Measurements from ENCODE around the gene ZBTB34. TPM values are rescaled to one million over a fixed set of nuclear protein-coding genes. Genes with fewer than 3 reads are reported as not detected.

ZBTB34 gene
- total RNA-seq, 1 donor from 2014 or later, result 4.5 TPM

DNA sequence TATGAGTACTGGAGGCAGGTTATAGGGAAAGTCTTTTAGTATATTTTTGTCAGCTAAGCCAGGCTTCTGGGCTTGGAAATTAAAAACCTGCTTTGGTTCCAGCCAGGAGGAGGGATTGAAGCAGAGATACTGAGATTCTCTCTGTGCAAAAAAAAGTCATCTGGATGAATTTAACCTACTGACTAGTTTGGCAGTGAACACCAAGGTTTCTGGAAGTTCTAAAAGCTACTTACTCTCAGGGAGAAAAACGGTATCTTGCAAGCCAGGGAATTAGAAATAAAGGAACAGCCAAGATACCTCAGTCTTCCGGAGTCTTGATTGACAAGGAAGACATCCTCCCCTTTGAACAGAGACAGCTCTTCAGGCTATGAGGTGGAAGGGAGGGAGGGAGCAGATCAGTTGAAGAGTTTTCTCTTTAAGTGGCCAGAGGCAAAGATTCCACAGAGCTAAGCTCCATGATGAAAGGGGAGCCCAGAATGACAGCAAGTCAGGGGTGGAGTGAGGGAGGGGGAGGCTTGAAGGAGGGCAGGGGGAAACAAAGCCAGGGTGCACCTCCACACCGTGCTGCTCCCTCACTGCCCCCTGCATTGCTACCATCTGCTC is 8.3 kb upstream of the ZBTB34 start:
- Histone ChIP-seq H3K27ac (replicated peaks) (no peak overlapping the region), H3K4me1 (no peaks in the 10 kb centered on the region), H3K36me3 (no peaks in the 10 kb centered on the region), H3K4me3 (no peak overlapping the region), H3K9me3 (replicated peaks) (no peaks in the 10 kb centered on the region), H3K27me3 (ENCODE audit: low read depth) (peaks cover 11% of the 10 kb centered on the region)
- DNase-seq, result no peak
- intact Hi-C loops (cut with micrococcal nuclease), result no loop called here
- TF ChIP-seq, protein P1, sequence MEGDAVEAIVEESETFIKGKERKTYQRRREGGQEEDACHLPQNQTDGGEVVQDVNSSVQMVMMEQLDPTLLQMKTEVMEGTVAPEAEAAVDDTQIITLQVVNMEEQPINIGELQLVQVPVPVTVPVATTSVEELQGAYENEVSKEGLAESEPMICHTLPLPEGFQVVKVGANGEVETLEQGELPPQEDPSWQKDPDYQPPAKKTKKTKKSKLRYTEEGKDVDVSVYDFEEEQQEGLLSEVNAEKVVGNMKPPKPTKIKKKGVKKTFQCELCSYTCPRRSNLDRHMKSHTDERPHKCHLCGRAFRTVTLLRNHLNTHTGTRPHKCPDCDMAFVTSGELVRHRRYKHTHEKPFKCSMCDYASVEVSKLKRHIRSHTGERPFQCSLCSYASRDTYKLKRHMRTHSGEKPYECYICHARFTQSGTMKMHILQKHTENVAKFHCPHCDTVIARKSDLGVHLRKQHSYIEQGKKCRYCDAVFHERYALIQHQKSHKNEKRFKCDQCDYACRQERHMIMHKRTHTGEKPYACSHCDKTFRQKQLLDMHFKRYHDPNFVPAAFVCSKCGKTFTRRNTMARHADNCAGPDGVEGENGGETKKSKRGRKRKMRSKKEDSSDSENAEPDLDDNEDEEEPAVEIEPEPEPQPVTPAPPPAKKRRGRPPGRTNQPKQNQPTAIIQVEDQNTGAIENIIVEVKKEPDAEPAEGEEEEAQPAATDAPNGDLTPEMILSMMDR (IDR thresholded peaks at IDR 0.05; ENCODE audit: borderline replicate concordance), result no peak

DNA sequence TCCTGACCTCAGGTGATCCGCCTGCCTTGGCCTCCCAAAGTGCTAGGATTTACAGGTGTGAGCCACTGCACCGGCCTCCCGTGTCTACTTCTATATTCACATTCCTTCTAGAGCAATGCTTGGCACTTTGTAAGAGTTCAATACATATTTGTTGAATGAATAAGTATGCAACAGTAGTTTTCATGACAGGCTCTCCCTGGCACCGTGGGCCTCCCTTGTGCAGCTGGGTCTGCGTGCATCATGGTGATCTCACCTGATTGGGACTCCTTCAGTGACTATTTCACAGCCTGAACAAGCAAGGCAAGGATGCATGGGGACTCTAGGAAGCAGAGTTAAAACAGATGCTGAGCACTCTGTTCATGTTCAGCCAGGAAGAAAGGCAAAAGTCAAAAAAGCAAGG is 6.8 kb upstream of the ZBTB34 start:
- no peak overlapping the region for H3K4me3 ChIP-seq
- TF ChIP-seq, protein P1 (IDR thresholded peaks at IDR 0.05; ENCODE audit: borderline replicate concordance), result no peak
- no peak overlapping the region for H3K27ac ChIP-seq (replicated peaks)
- peaks cover 11% of the 10 kb centered on the region for H3K27me3 ChIP-seq (ENCODE audit: low read depth)
- no peaks in the 10 kb centered on the region for H3K9me3 ChIP-seq (replicated peaks)
- no peaks in the 10 kb centered on the region for H3K36me3 ChIP-seq
- peaks cover 3% of the 10 kb centered on the region for H3K4me1 ChIP-seq
- intact Hi-C loops (cut with micrococcal nuclease), result no loop called here
- DNase-seq, result no peak

DNA sequence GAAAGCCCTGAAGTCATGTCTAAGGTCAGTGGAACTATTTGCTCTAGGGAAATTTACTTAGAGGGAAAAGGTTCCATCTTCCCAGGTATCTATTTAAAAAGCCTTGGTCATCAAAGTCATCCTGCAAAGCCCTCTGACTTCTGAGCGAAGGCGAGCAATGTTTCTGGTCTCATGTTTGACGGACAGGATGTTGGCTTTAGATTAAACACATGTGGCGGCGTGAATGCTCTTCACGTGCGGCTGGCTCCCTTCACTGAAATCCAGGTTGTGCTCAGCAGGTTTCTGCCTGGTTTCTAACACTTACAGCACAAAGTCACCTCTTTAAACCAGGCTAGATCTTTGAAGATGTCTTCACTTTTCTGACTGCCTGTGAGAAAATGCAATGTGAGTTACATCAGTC is 5.7 kb upstream of the ZBTB34 start:
- no peak for DNase-seq
- Histone ChIP-seq H3K9me3 (replicated peaks) (no peaks in the 10 kb centered on the region), H3K4me3 (no peak overlapping the region), H3K4me1 (peaks cover 7% of the 10 kb centered on the region), H3K27me3 (ENCODE audit: low read depth) (peaks cover 11% of the 10 kb centered on the region), H3K27ac (replicated peaks) (no peak overlapping the region), H3K36me3 (no peaks in the 10 kb centered on the region)
- TF ChIP-seq, protein P1 (IDR thresholded peaks at IDR 0.05; ENCODE audit: borderline replicate concordance), result no peak
- intact Hi-C loops (cut with micrococcal nuclease), result no loop called here

DNA sequence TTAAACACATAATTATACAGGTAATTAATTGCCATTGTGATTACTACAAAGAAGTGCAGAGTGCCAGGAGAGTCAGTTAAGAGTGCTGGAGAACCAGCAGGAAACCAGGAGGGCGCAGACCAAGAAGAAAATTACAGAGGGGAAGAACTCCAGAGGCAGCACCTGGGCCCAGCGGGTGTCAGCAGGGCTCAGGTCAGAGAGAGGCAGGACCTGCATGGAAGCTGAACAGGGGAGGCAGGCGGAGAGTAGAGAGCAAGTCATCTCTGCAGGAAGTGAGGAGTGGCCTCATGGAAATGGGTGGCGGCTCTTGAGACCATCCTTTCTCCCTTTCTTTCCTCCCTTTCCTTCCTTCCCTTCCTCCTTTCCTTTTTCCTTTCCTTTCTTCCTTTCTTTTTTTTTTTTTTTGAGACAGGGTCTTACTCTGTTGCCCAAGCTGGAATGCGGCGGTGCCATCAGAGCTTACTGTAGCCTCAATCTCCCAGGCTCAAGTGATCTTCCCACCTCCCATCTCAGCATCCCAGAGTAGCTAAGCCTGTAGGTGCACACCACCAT is 4.0 kb upstream of the ZBTB34 start:
- no peaks in the 10 kb centered on the region for H3K36me3 ChIP-seq
- H3K4me3 ChIP-seq, result no peak overlapping the region
- intact Hi-C loops (cut with micrococcal nuclease), result no loop called here
- no peak overlapping the region for H3K27ac ChIP-seq (replicated peaks)
- no peaks in the 10 kb centered on the region for H3K9me3 ChIP-seq (replicated peaks)
- TF ChIP-seq, protein P1 (IDR thresholded peaks at IDR 0.05; ENCODE audit: borderline replicate concordance), result no peak
- peaks cover 11% of the 10 kb centered on the region for H3K27me3 ChIP-seq (ENCODE audit: low read depth)
- peaks cover 19% of the 10 kb centered on the region for H3K4me1 ChIP-seq
- DNase-seq, result no peak

DNA sequence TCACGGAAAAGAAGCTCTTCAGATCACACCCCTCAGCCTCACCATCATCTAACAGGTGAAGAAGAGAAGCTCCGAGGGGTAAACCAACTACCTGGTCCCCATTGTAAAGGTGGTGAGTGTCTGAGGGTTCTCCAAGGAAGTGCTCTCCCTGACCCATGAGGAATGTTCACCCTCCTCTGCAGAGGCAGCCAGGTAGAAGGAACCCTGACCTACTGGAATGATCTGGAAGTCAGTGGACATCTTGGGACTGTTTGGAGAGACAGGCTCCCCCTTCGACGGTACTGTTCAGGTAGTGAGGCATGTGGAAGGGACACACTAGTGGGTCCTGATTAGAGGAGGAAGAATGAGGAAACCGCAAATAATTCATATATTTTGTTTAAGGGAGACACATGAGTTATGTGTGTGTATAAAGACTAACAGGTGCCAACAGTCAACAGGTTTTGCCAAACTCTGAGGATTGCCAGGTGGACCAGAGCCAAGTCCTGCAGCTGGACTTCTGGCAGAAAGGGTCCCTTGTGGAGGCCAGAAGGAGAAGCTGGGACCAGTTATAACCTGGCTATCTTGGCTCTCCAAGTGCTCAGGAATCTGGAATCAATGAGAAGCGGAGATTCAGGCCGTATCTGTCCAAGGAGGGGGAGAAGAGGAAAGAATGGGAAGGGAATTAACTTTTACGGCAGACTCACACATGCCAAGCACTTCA is 3.0 kb upstream of the ZBTB34 start:
- Histone ChIP-seq H3K27me3 (ENCODE audit: low read depth) (peaks cover 9% of the 10 kb centered on the region), H3K4me3 (no peak overlapping the region), H3K27ac (replicated peaks) (no peak overlapping the region), H3K9me3 (replicated peaks) (no peaks in the 10 kb centered on the region), H3K4me1 (peaks cover 30% of the 10 kb centered on the region), H3K36me3 (no peaks in the 10 kb centered on the region)
- DNase-seq, result no peak
- TF ChIP-seq, protein P1 (IDR thresholded peaks at IDR 0.05; ENCODE audit: borderline replicate concordance), result no peak
- intact Hi-C loops (cut with micrococcal nuclease), result no loop called here
